NAMALWA (cell line): Measurements from ENCODE around the gene SPATA21.
"Not testable (repeated sequence)": the region's sequence is repeated elsewhere in the genome, so short reads cannot be mapped to it uniquely, and the experiment has no call there.

Experiments used
- DNase-seq: peaks from one replicate; pipeline ENCODE4 v3.0.0-alpha.2; 2015; ENCODE audit warnings: low spot score

The SPATA21 gene

GRCh38 chr1:16436946-16437474 lies at the start of gene SPATA21:
TSS of gene SPATA21 (minus strand) at chr1:16437424. CDS start at chr1:16431371, 6,053 bp downstream.
- DNase-seq: no peak

GRCh38 chr1:16487011-16487410 lies 49.8 kb upstream of the SPATA21 start:
- not testable (repeated sequence) for DNase-seq

GRCh38 chr1:16486316-16486715 lies 49.1 kb upstream of the SPATA21 start:
- not testable (repeated sequence) for DNase-seq

- no peak for DNase-seq
These were observed 47.7 kb upstream of the SPATA21 start for GRCh38 chr1:16484931-16485330.

- DNase-seq: no peak
These were observed 47.2 kb upstream of the SPATA21 start for GRCh38 chr1:16484501-16484835.

- not testable (repeated sequence) for DNase-seq
These were observed 46.6 kb upstream of the SPATA21 start for GRCh38 chr1:16483639-16484500.

GRCh38 chr1:16483146-16483545 lies 45.9 kb upstream of the SPATA21 start:
- DNase-seq: not testable (repeated sequence)

- DNase-seq: no peak
These were observed 40.9 kb upstream of the SPATA21 start for GRCh38 chr1:16478091-16478490.

GRCh38 chr1:16475771-16476770 lies 38.8 kb upstream of the SPATA21 start:
- DNase-seq: not testable (repeated sequence)

- peak; percentile 52 for DNase-seq
These were observed 37.7 kb upstream of the SPATA21 start for GRCh38 chr1:16474891-16475290.

GRCh38 chr1:16474166-16474800 lies 37.1 kb upstream of the SPATA21 start:
- no peak for DNase-seq

GRCh38 chr1:16468558-16468957 lies 31.3 kb upstream of the SPATA21 start:
- DNase-seq: no peak

- DNase-seq: no peak
These were observed 27.8 kb upstream of the SPATA21 start for GRCh38 chr1:16464917-16465625.

GRCh38 chr1:16462773-16463330 lies 25.6 kb upstream of the SPATA21 start:
- DNase-seq: no peak

- DNase-seq: no peak
These were observed 24.5 kb upstream of the SPATA21 start for GRCh38 chr1:16461681-16462080.

GRCh38 chr1:16459352-16459925 lies 22.2 kb upstream of the SPATA21 start:
- DNase-seq: no peak

- DNase-seq: no peak
These were observed 21.6 kb upstream of the SPATA21 start for GRCh38 chr1:16458831-16459230.

GRCh38 chr1:16456151-16456550 lies 18.9 kb upstream of the SPATA21 start:
- DNase-seq: not testable (repeated sequence)

- not testable (repeated sequence) for DNase-seq
These were observed 17.7 kb upstream of the SPATA21 start for GRCh38 chr1:16454909-16455308.

- DNase-seq: no peak
These were observed 14.8 kb upstream of the SPATA21 start for GRCh38 chr1:16451841-16452528.
